GM18907 (cell line): ENCODE data around the gene BRINP1.

Experiments used
- ATAC-seq: cut with Tn5 transposase; IDR thresholded peaks from one replicate; pipeline ENCODE4 v1.9.1; 2021; ENCODE audit warnings: mild to moderate bottlenecking, moderate library complexity; ENCODE audit not compliant: unreplicated experiment

The BRINP1 gene

GRCh38 chr9:119343059-119343990, 25.9 kb downstream of the BRINP1 start:
- ATAC-seq, result no peak

- ATAC-seq, result no peak
Observed at GRCh38 chr9:119339056-119339455, 30.2 kb downstream of the BRINP1 start.

DNA sequence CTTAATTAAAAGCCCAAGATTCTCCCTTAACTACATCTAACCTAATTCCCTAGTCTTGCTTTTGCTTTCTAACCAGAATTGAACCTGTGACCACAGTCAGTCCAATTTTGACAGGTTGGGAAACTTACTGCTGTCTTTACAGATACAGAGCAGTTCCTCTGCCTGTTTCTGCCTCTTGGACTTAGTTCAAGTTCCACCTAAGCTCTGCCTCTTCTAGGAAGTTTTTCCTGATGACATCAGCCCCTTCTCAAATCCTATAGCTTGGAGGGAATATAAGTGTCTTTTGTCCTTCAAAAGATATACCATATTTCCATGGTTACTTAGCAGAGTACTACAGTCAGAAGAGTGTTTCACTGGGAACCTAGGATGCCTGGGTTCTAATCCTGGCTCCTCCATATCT, 31.7 kb downstream of the BRINP1 start:
- no peak for ATAC-seq

DNA sequence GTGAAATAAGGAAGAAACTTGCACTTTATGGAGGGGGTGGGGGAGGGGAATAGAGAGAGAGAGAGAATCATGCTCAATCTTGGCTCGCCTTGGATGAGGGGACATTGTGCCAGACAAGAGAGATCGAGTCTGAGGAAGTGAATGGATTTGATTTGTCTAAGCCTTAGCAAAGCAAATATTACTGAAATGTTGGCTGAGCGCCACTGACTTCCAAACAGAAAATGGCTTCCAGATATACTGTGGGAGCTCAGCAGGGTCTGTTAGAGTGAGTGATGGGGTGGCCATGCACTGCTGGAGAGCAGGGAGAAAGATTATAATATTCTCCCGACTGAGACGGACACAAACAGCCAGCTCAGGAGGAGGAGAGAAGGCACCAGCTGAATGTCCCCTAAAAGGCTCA, 34.5 kb downstream of the BRINP1 start:
- no peak for ATAC-seq

DNA sequence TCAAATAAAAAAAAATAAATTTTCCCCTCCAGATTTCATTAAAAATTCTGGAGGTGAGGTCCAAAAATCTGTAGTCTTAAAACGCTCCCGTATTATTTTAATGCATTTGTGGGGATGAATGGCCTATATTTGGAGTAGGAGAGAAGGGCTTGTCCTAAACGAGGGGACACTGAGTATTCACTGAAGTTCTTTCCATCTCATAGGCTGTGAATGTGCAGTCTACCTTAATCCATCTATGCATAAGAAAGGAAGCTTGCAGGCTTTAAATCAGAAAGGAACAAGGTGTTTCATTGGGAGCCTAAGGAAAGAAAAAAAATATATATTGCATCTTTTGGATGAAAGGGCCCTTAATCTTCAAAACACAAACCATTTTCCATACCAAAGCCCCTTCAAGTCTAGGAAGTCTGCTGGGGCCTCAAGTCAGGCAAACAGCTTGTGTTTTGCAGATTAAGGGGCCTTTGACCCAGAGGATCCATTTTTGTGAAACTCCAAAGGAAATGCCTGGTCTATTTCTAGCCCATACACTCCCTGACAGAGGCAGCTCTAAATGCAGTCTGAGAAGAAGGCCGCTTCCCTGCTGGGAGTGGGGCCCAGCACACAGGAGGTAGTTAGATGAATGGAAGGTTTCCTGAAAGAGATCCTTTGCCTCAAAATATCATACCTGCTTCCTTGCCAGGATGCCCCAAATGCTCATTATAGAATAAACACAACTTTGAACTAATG, 35.6 kb downstream of the BRINP1 start:
- ATAC-seq, result no peak

GRCh38 chr9:119332522-119332921, 36.7 kb downstream of the BRINP1 start:
- ATAC-seq, result no peak

- no peak for ATAC-seq
Observed at GRCh38 chr9:119322184-119322583, 47.1 kb downstream of the BRINP1 start.

DNA sequence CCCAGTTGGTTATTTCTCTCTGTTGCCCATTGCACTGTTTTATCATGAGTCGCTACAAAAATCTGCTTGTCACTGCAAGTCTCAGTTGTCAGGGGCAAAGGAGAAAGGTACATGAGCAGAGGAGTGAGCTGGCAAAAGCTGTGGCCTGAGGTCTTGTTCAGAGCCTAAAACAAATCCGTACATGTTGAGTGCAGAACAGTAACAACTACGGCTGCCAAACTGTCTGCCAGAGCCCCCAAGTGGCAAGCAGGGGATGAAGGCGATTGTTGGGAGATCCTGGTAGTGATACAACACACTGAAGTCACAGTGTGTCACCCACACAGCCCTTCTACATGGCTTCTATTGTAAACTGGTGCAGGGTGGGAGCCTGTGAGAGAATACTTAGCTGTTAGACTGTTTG, 50.9 kb downstream of the BRINP1 start:
- ATAC-seq, result no peak

DNA sequence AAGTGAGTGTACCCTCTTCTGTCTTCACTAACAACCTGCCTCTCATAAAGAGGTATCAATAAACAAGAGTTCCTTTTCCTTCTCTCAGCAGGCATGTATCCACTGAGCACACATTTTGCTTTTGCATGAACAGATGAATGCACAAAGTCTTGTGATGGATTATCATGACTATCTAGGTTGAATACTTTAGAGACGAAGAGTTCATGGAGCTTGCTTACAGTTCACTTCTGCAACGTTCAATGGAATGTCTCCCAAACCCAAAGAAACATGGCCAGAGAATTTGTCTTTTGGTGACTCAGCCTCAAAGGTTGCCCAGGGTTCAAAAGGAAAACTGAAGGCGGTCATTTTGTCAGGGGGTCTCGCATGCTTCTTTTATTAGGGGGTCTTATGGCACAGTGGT, 55.4 kb downstream of the BRINP1 start:
- ATAC-seq, result no peak

- ATAC-seq, result no peak
Observed at GRCh38 chr9:119310741-119311140, 58.5 kb downstream of the BRINP1 start.

GRCh38 chr9:119307471-119307870, 61.8 kb downstream of the BRINP1 start:
- no peak for ATAC-seq

DNA sequence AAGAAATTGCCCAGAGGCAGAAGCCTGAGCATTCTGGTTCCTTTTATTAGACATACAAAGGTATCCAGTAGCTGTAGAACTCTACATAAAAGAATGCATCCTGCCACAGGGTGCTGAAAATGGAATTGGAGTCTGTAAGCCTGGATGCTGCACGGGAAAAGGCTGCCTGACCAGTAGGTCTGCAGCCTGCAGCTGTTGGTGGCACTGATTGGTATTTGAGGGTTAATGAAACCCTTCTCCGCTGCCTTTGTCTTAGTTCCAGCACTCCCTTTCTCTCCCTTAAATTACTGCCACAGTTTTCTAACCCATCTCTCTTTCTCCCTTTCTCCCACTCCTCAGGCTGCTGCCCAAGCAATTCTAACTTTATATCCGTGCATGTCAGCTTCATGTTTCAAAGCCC, 64.7 kb downstream of the BRINP1 start:
- ATAC-seq, result no peak

GRCh38 chr9:119302988-119303698, 66.1 kb downstream of the BRINP1 start:
- ATAC-seq, result no peak

DNA sequence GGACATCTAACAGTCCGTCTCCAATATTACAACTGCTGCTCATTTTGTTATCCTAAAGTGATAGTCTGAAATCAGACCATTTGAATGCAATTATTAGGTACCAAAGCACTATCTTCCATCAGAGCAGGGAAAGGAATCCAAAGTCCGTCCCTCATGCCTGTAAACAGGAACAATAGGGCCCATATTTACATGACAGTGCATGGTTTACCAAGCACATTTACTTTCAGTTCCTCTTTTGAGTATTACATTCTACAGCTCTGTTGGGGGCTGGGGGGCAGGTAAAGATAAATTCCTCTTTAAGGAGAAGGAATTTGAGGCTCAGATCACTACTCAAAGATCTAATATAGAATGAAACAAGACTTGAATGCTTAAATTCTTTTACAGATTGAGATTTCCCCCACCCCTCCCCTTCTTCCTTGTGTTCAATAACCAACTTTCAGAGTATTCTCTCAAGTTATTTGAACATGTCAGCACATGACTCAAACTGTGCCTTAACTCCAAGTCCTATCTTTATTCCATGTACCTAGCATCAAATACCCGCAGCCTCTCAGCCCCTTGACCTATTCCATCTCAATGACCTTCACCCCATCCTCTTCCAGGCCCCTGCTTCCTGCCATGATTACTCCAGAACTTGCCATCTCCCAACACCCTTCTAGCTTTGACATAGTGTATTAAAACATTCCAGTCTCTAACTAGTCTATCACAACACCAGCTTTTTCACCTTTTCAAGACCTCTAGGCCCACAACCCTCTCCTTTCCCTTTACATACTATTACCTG, 71.0 kb downstream of the BRINP1 start:
- peak; percentile 87 for ATAC-seq

DNA sequence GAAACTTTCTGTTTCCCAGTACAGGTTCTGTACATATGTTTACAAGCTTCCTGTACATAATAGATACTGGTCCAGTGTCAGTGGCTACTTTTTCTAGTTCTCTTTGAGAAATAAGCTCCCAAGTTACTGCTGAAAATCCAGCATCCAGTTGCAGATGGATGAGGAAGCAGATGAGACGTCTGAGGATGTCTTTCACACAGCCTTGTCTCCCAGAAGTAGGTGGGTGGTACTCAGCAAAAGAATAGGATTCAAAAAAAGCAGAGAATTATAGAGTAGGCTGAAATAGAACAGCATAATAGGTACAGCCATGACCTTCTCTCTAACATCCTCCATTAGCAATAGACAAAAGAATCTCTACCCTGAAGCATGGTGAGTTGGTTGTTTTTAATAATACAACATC, 77.7 kb downstream of the BRINP1 start:
- ATAC-seq, result no peak

DNA sequence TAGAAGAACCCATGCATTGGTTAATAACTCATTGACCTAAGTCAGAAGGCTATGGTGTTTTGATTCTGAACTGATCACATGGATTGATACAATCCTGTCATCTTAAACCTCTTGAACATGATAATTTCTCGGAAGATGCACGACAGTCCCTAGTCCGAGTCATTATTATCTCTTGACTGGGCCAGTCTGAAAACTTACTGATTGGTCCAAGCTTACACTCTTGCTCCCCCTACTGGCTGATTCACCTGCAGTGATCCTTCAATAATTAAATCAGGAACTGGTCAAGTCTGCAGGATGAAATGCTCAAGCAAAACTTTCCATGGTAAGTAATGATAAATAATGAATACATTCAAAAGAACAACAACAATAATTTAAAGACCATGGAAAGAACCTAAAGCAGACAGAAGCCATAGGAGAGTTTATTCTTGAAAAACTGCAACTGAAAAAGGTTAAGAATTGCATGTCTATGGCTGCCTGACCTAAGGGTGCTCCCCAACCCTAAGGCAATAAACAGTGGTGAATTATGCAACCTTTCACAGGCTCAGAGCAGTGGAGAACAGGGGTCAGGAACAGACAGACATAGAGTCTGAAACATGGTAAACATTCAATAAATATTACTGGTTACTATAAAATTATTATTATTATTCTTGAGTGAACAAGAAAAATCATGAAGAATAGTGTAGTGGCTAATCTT, 79.3 kb downstream of the BRINP1 start:
- peak; percentile 81 for ATAC-seq

- ATAC-seq, result no peak
Observed at GRCh38 chr9:119284587-119285337, 84.5 kb downstream of the BRINP1 start.

DNA sequence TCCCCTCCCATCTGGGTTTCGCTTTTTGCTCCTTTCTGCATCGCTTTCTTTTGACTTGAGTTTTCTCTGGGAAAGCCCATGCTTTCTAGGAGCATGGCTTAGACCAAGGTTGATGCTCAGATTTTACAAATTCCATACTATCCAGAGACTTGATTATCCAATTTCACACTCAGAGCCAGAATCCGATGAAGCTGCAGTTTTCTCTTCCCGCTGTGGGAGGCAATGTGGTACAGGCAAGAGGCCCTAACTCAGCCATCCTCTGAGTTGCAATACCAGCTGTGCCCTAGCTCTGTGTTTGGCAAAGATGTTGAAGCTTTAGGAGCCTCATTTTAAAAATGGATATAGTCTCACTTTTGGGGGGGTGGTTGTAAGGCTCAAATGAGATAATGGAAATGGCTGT, 85.1 kb downstream of the BRINP1 start:
- no peak for ATAC-seq

- ATAC-seq, result no peak
Observed at GRCh38 chr9:119283078-119283794, 86.0 kb downstream of the BRINP1 start.
